ENCODE results near the gene FGF2.
"Not testable (repeated sequence)": the region's sequence is repeated elsewhere in the genome, so short reads cannot be mapped to it uniquely, and the experiment has no call there.

The FGF2 gene

GRCh38 chr4:122826553-122827257 is at the start of gene FGF2:
TSS of gene FGF2 (plus strand) at chr4:122826831. CDS start at chr4:122827175, 344 bp downstream.
- in situ Hi-C loops (cut with HindIII; ENCODE audit: low sequenced_read_pairs), result no loop called here

GRCh38 chr4:122776916-122777315 is 49.7 kb upstream of the FGF2 start:
- in situ Hi-C loops (cut with HindIII; ENCODE audit: low sequenced_read_pairs), result no loop called here

GRCh38 chr4:122777846-122778673 is 48.6 kb upstream of the FGF2 start:
- in situ Hi-C loops (cut with HindIII; ENCODE audit: low sequenced_read_pairs), result no loop called here

GRCh38 chr4:122781486-122781885 is 45.1 kb upstream of the FGF2 start:
- in situ Hi-C loops (cut with HindIII; ENCODE audit: low sequenced_read_pairs), result no loop called here

GRCh38 chr4:122783301-122784215 is 43.1 kb upstream of the FGF2 start:
- in situ Hi-C loops (cut with HindIII; ENCODE audit: low sequenced_read_pairs), result no loop called here

- in situ Hi-C loops (cut with HindIII; ENCODE audit: low sequenced_read_pairs), result no loop called here
Observed at GRCh38 chr4:122784261-122784660, 42.4 kb upstream of the FGF2 start.

GRCh38 chr4:122785099-122785498 is 41.5 kb upstream of the FGF2 start:
- in situ Hi-C loops (cut with HindIII; ENCODE audit: low sequenced_read_pairs), result no loop called here

- in situ Hi-C loops (cut with HindIII; ENCODE audit: low sequenced_read_pairs), result not testable (repeated sequence)
Observed at GRCh38 chr4:122786296-122786695, 40.3 kb upstream of the FGF2 start.

- in situ Hi-C loops (cut with HindIII; ENCODE audit: low sequenced_read_pairs), result not testable (repeated sequence)
Observed at GRCh38 chr4:122786920-122787319, 39.7 kb upstream of the FGF2 start.

- in situ Hi-C loops (cut with HindIII; ENCODE audit: low sequenced_read_pairs), result no loop called here
Observed at GRCh38 chr4:122787940-122788339, 38.7 kb upstream of the FGF2 start.

- in situ Hi-C loops (cut with HindIII; ENCODE audit: low sequenced_read_pairs), result no loop called here
Observed at GRCh38 chr4:122788935-122789334, 37.7 kb upstream of the FGF2 start.

- in situ Hi-C loops (cut with HindIII; ENCODE audit: low sequenced_read_pairs), result no loop called here
Observed at GRCh38 chr4:122793811-122794210, 32.8 kb upstream of the FGF2 start.

- in situ Hi-C loops (cut with HindIII; ENCODE audit: low sequenced_read_pairs), result no loop called here
Observed at GRCh38 chr4:122796801-122797404, 29.7 kb upstream of the FGF2 start.

- in situ Hi-C loops (cut with HindIII; ENCODE audit: low sequenced_read_pairs), result no loop called here
Observed at GRCh38 chr4:122797405-122798094, 29.1 kb upstream of the FGF2 start.

- in situ Hi-C loops (cut with HindIII; ENCODE audit: low sequenced_read_pairs), result no loop called here
Observed at GRCh38 chr4:122798101-122798500, 28.5 kb upstream of the FGF2 start.

GRCh38 chr4:122798917-122799316 is 27.7 kb upstream of the FGF2 start:
- in situ Hi-C loops (cut with HindIII; ENCODE audit: low sequenced_read_pairs), result no loop called here

GRCh38 chr4:122803788-122804208 is 22.8 kb upstream of the FGF2 start:
- in situ Hi-C loops (cut with HindIII; ENCODE audit: low sequenced_read_pairs), result no loop called here

GRCh38 chr4:122806981-122807679 is 19.5 kb upstream of the FGF2 start:
- in situ Hi-C loops (cut with HindIII; ENCODE audit: low sequenced_read_pairs), result no loop called here

- in situ Hi-C loops (cut with HindIII; ENCODE audit: low sequenced_read_pairs), result no loop called here
Observed at GRCh38 chr4:122810669-122811068, 16.0 kb upstream of the FGF2 start.

Measured in DLD1 (cell line).